Chondrocyte (in vitro differentiated cells): ENCODE data around the gene MRPL48. TPM values are rescaled to one million over a fixed set of nuclear protein-coding genes. Genes with fewer than 3 reads are reported as not detected.

Experiments
- DNase-seq: peaks from one replicate; pipeline ENCODE4 v3.0.0; 2021; ENCODE audit warnings: mixed read lengths, low spot score
- H3K27ac Mint-ChIP-seq: one replicate; pipeline ENCODE4 v1.8.0; 2021; ENCODE audit warnings: mild to moderate bottlenecking, moderate library complexity, mixed read lengths; ENCODE audit not compliant: unreplicated experiment
- H3K27me3 Mint-ChIP-seq: 2 replicates; pipeline ENCODE4 v1.8.0; 2021; ENCODE audit warnings: low read depth, mixed read lengths
- H3K36me3 Mint-ChIP-seq: 2 replicates; pipeline ENCODE4 v1.8.0; 2021; ENCODE audit warnings: low read depth, mixed read lengths
- H3K4me1 Mint-ChIP-seq: 2 replicates; pipeline ENCODE4 v1.8.0; 2021; ENCODE audit warnings: low read depth, mild to moderate bottlenecking, mixed read lengths
- H3K4me3 Mint-ChIP-seq: one replicate; pipeline ENCODE4 v1.8.0; 2021; ENCODE audit warnings: mild to moderate bottlenecking, moderate library complexity, mixed read lengths; ENCODE audit not compliant: unreplicated experiment
- H3K9me3 Mint-ChIP-seq: 2 replicates; pipeline ENCODE4 v1.8.0; 2021; ENCODE audit warnings: low read depth, mixed read lengths
- total RNA-seq: library from RNA; stranded (reverse); gene quantifications from 3 replicates; pipeline ENCODE4 v1.2.1, GENCODE V29; 2021
- TF ChIP-seq, protein P1 (sequence below): fragments of 200-600 bp; sonication (generic); IDR thresholded peaks from 2 replicates; pipeline ENCODE4 v1.5.0; 2021; ENCODE audit warnings: antibody characterized with exemption, mild to moderate bottlenecking, moderate library complexity

MRPL48 gene
- total RNA-seq, 1 donor from 2014 or later = 25.8 TPM

DNA sequence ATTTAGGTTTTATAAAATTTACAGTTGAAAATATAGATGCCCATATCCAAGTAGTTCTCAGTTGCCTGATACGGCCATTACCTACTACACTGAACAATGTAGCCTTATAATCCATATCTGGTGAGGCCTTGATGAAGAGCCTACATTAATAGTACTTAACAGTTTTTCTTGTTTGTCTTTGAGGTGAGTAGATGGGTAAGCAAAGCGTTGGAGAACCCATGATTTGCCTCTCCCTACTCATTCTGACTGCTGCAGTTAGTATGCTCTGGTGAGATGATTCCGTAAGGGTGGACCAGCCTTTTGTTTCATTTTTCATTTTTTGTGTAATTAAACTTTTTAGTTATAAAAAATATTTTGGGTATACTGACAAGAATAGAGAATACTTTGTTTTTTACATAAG, 100.6 kb downstream of the MRPL48 start:
- H3K4me1 Mint-ChIP-seq = no peaks in the 10 kb centered on the region
- no peaks in the 10 kb centered on the region for H3K9me3 Mint-ChIP-seq
- DNase-seq = no peak
- no peak overlapping the region for H3K4me3 Mint-ChIP-seq
- TF ChIP-seq, protein P1, sequence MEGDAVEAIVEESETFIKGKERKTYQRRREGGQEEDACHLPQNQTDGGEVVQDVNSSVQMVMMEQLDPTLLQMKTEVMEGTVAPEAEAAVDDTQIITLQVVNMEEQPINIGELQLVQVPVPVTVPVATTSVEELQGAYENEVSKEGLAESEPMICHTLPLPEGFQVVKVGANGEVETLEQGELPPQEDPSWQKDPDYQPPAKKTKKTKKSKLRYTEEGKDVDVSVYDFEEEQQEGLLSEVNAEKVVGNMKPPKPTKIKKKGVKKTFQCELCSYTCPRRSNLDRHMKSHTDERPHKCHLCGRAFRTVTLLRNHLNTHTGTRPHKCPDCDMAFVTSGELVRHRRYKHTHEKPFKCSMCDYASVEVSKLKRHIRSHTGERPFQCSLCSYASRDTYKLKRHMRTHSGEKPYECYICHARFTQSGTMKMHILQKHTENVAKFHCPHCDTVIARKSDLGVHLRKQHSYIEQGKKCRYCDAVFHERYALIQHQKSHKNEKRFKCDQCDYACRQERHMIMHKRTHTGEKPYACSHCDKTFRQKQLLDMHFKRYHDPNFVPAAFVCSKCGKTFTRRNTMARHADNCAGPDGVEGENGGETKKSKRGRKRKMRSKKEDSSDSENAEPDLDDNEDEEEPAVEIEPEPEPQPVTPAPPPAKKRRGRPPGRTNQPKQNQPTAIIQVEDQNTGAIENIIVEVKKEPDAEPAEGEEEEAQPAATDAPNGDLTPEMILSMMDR = no peak
- peaks cover 11% of the 10 kb centered on the region for H3K36me3 Mint-ChIP-seq
- no peaks in the 10 kb centered on the region for H3K27me3 Mint-ChIP-seq
- H3K27ac Mint-ChIP-seq = no peak overlapping the region

- Mint-ChIP-seq H3K27ac (no peak overlapping the region), H3K4me3 (no peak overlapping the region), H3K27me3 (no peaks in the 10 kb centered on the region), H3K9me3 (no peaks in the 10 kb centered on the region), H3K36me3 (peaks cover 8% of the 10 kb centered on the region), H3K4me1 (no peaks in the 10 kb centered on the region)
- no peak for DNase-seq
- TF ChIP-seq, protein P1 = no peak
These were observed 101.3 kb downstream of the MRPL48 start for GRCh38 chr11:73889019-73889418.

GRCh38 chr11:73889536-73889935, 101.9 kb downstream of the MRPL48 start:
- H3K27ac Mint-ChIP-seq = no peak overlapping the region
- no peaks in the 10 kb centered on the region for H3K9me3 Mint-ChIP-seq
- no peaks in the 10 kb centered on the region for H3K4me1 Mint-ChIP-seq
- no peak overlapping the region for H3K4me3 Mint-ChIP-seq
- DNase-seq = no peak
- TF ChIP-seq, protein P1 = no peak
- H3K36me3 Mint-ChIP-seq = peaks cover 8% of the 10 kb centered on the region
- H3K27me3 Mint-ChIP-seq = no peaks in the 10 kb centered on the region

DNA sequence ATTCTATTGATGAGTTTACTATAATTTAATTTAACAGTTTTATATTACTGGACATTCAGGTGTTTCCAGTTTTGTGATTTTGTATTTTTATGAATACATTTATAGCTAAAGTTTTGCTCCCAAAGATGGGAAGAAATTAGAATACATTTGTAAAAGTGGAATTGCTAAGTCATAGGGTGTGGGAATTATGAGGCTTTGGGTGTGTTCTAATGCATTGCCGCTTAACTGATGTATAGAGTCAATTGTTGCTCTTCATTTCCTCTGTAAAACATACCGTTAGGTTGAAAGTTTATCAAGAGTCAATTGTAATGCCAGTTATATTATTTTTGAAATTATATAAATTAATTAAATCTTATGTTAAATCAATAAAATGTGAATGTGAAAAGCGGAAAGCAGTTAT, 105.4 kb downstream of the MRPL48 start:
- H3K36me3 Mint-ChIP-seq = peaks cover 4% of the 10 kb centered on the region
- no peak overlapping the region for H3K27ac Mint-ChIP-seq
- H3K4me3 Mint-ChIP-seq = no peak overlapping the region
- no peaks in the 10 kb centered on the region for H3K27me3 Mint-ChIP-seq
- H3K9me3 Mint-ChIP-seq = no peaks in the 10 kb centered on the region
- DNase-seq = no peak
- peaks cover 3% of the 10 kb centered on the region for H3K4me1 Mint-ChIP-seq
- TF ChIP-seq, protein P1 = no peak

GRCh38 chr11:73894725-73895335, 107.2 kb downstream of the MRPL48 start:
- no peaks in the 10 kb centered on the region for H3K9me3 Mint-ChIP-seq

More at GRCh38 chr11:73894725-73895335, 107.2 kb downstream of the MRPL48 start:
- no peak overlapping the region for H3K27ac Mint-ChIP-seq
- peaks cover 3% of the 10 kb centered on the region for H3K4me1 Mint-ChIP-seq
- H3K27me3 Mint-ChIP-seq = no peaks in the 10 kb centered on the region
- peaks cover 5% of the 10 kb centered on the region for H3K36me3 Mint-ChIP-seq
- H3K4me3 Mint-ChIP-seq = no peak overlapping the region
- DNase-seq = no peak
- TF ChIP-seq, protein P1 = no peak
